Measurements from ENCODE around the gene PACRG.

DNA sequence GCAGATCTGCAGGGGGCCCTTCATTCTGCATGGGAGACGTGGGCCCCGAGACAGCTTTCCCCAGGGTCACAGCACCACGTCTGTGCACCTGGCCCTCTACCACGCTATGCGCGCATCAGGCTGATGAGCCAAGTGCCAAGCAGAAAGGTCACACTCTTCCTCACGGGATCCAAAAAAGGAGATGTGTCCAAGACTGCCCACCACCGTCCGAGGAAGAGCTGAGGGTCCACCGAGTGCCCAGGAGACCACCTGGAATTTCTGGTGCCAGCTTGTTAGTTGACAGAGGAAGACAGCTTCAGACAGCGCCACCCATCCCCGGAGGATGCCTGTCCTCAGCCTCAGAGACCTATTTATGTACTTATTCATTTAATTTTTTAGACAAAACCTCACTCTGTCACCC lies 609.2 kb downstream of the PACRG start:
- TF ChIP-seq CTCF (IDR thresholded peaks at IDR 0.05): no peak
- no peak for TF ChIP-seq POLR2A (IDR thresholded peaks at IDR 0.05)
